Activated CD8-positive, alpha-beta memory T cell treated with anti-CD3 and anti-CD28 coated beads, Interleukin-2, amount 50 U/mL, for 48 hours (primary cell): ENCODE data around the gene OPCML.

Source experiments
- DNase-seq: peaks from one replicate; pipeline ENCODE4 v3.0.0-alpha.2; 2020

OPCML gene

GRCh38 chr11:132872211-132872610 is 660.1 kb downstream of the OPCML start:
- DNase-seq: no peak

GRCh38 chr11:132866783-132867545 is 665.3 kb downstream of the OPCML start:
- no peak for DNase-seq

GRCh38 chr11:132865623-132866022 is 666.7 kb downstream of the OPCML start:
- DNase-seq: no peak

DNA sequence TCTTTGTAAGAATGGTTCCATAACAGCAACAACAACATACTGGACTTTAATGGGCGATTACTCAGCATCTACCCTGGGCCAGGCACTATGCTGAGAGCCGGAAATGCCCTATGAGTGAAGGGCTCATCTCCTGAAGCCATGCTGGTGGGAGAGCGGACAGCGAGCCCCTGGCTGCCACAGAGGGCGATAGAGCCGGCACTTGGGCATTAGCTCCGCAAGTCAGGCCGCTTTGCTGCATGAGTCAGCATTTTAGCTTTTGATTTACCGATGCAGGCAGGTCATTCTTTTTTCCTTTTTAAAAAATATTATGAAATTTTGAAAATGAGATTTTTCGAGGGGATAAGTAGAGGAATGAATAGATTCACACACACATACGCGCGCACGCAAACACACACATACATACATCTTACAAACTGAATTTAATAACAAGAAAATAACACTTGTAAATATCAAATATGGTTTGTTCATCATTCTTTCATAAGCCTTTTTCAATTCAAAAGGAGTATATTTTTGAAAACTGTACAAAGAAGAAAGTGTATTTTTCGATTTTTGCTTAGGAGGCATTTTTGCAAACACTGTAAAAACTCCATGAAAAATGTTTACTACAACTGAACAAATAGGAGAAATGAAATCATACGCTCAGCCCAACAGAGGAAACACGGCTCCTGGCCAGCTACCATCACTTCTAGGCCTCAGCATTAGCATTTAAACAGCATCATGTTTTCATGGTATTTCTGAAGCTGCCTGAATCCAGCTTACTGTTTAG is 667.3 kb downstream of the OPCML start:
- no peak for DNase-seq

DNA sequence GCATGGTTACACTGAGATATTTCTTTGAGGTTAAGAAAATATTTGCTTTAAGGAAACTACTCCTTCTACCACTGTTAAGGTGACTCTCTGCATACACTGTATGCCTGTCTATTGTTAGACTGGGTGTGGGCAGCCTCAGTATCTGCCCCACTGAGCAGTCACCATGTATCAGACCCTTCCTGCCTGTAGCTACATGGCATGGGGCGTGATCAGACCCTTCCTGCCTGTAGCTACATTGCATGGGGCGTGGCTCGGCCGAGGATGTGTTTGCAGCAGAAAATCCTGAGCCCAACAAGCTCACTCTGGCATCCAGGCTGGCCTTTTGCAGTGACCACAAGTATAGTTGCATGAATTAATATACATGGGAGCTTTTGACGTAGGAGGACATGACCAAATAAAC is 669.4 kb downstream of the OPCML start:
- DNase-seq: no peak

GRCh38 chr11:132862137-132862536 is 670.2 kb downstream of the OPCML start:
- DNase-seq: no peak

GRCh38 chr11:132859306-132859705 is 673.0 kb downstream of the OPCML start:
- no peak for DNase-seq

GRCh38 chr11:132858223-132858622 is 674.1 kb downstream of the OPCML start:
- DNase-seq: no peak

DNA sequence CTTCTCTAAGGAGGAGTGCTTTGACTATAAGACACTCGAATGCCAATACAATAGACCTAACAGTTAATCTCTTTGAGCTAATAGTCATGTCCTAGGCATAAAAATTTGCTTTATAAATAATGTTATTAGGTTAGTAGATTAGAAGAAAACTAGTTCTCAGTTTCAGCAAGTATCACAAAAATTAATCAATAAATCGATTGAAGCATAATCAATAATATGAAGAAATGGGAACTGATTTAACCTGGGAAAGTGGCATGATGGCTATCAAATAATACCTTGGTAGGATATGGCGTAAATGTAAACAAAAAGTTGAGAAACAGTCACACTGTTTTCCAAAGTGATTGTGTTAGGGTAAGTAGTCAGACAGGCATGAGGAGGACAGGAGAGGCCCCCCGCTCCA is 676.3 kb downstream of the OPCML start:
- no peak for DNase-seq

GRCh38 chr11:132855516-132855915 is 676.8 kb downstream of the OPCML start:
- no peak for DNase-seq

- no peak for DNase-seq
These were observed 678.4 kb downstream of the OPCML start for GRCh38 chr11:132853886-132854285.

DNA sequence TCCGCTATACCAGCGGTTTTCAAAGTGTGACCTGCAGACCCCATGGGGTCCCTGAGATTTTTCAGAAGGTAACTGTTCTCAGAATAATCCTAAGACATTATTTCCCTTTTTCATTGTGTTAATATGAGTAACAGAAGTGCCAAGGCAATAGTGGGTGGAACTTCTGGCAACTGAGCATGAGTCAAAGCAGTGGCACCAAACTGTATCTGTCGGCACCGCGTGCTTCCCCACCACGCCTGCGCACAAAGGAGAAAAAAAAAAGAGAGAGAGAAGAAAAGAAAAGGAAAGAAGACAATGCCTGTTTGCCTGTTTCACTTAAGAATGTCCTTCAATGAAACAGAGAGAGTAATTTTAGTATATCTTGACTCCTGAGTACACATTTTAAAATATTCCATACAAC is 679.9 kb downstream of the OPCML start:
- no peak for DNase-seq

GRCh38 chr11:132851247-132851646 is 681.1 kb downstream of the OPCML start:
- no peak for DNase-seq

GRCh38 chr11:132850266-132850665 is 682.0 kb downstream of the OPCML start:
- DNase-seq: no peak

DNA sequence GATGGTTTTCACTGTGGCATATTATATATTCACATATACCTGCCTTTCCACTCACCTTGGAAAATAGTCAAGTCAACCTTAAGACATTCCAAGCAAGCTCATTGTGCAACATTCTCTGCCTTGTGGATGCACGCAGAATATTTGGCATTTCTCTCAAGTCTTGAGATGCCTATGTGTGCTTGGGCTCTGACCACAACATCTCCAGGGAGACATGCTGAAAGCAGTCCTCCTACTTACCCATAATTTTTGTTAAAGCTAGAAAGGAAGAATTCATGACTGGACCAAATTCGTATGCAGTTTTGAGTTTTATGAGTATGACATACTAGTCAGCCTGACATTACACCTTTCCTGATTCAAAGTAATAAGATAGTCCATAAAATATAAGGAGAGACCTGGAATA is 684.0 kb downstream of the OPCML start:
- no peak for DNase-seq

- DNase-seq: no peak
These were observed 686.2 kb downstream of the OPCML start for GRCh38 chr11:132846075-132846474.

GRCh38 chr11:132844956-132845696 is 687.2 kb downstream of the OPCML start:
- no peak for DNase-seq

- DNase-seq: no peak
These were observed 691.6 kb downstream of the OPCML start for GRCh38 chr11:132840660-132841059.

DNA sequence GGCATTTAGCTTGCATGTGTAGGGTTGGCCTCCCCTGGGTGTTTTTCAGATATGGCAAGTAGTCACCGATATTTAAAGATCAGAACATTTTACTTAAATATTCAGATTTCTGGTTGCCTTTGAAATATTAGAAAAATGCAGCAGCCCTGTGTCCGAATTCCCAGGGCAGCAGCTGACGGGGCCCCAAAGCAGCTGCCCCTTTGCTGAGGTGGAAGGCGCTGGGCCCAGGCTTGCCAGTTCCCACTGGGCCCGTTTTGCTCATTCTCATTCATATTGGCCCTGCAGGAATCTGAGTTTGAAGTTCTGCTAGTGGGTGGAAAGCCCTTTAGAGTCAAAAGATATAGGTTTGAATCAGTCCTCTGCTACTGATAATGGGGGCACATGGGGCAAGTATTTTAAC is 692.1 kb downstream of the OPCML start:
- no peak for DNase-seq

- DNase-seq: no peak
These were observed 692.9 kb downstream of the OPCML start for GRCh38 chr11:132839236-132839945.

- no peak for DNase-seq
These were observed 693.7 kb downstream of the OPCML start for GRCh38 chr11:132838627-132839026.

- DNase-seq: no peak
These were observed 701.0 kb downstream of the OPCML start for GRCh38 chr11:132831272-132831671.

GRCh38 chr11:132824642-132825041 is 707.7 kb downstream of the OPCML start:
- DNase-seq: no peak
